Spleen (tissue), 11 donors: ENCODE measurements around the gene CNMD. TPM values are rescaled to one million over a fixed set of nuclear protein-coding genes. Genes with fewer than 3 reads are reported as not detected.
"Not testable (repeated sequence)": the region's sequence is repeated elsewhere in the genome, so short reads cannot be mapped to it uniquely, and the experiment has no call there.

ENCODE experiments used
- DNase-seq: peaks from one replicate; pipeline ENCODE4 v3.0.0-alpha.2; 2020
- H3K27ac ChIP-seq, 8 donors: fragments of 200-600 bp; sonication (generic) in 7 of 8; 1 replicate in 4 of 8; 2 replicates in 4 of 8; pipeline versions ENCODE4 v1.5.0 to v1.8.0; 2016 to 2021; ENCODE audit warnings: inconsistent platforms in 4 of 8, mild to moderate bottlenecking in 4 of 8, moderate library complexity in 1 of 8
- H3K27me3 ChIP-seq, 7 donors: fragments of 200-600 bp; sonication (generic) in 6 of 7; replicated peaks in 1 of 7; 1 replicate in 4 of 7; 2 replicates in 3 of 7; pipeline versions ENCODE4 v1.5.0 to v1.8.0; 2016 to 2021; ENCODE audit warnings: inconsistent platforms in 3 of 7, mild to moderate bottlenecking in 1 of 7
- H3K36me3 ChIP-seq, 6 donors: fragments of 200-600 bp; sonication (generic) in 5 of 6; 1 replicate in 4 of 6; 2 replicates in 2 of 6; pipeline versions ENCODE4 v1.5.0 to v1.8.0; 2016 to 2021; ENCODE audit warnings: inconsistent platforms in 2 of 6
- H3K4me1 ChIP-seq, 6 donors: fragments of 200-600 bp; sonication (generic) in 5 of 6; 1 replicate in 3 of 6; 2 replicates in 3 of 6; pipeline versions ENCODE4 v1.5.0 to v1.8.0; 2016 to 2021; ENCODE audit warnings: inconsistent platforms in 3 of 6
- H3K4me3 ChIP-seq, 8 donors: fragments of 200-600 bp; sonication (generic) in 7 of 8; 1 replicate in 4 of 8; 2 replicates in 4 of 8; pipeline versions ENCODE4 v1.5.0 to v1.8.0; 2016 to 2021; ENCODE audit warnings: inconsistent platforms in 4 of 8, mild to moderate bottlenecking in 4 of 8, moderate library complexity in 2 of 8
- H3K9me3 ChIP-seq, 8 donors: fragments of 200-600 bp; sonication (generic) in 7 of 8; 1 replicate in 4 of 8; 2 replicates in 4 of 8; pipeline versions ENCODE4 v1.5.0 to v1.8.0; 2016 to 2021; ENCODE audit warnings: inconsistent platforms in 4 of 8
- CTCF ChIP-seq, 11 experiments: fragments of 200-600 bp in 7 of 11; fragments of 450-650 bp in 4 of 11; sonication (generic) in 4 of 11; IDR thresholded peaks in 8 of 11; conservative IDR thresholded peaks in 3 of 11; 1 replicate in 7 of 11; 2 replicates in 4 of 11; pipeline versions ENCODE4 v1.4.0 to v1.8.0; 2016 to 2021; ENCODE audit warnings: antibody characterized with exemption in 11 of 11, inconsistent platforms in 4 of 11, mild to moderate bottlenecking in 1 of 11
- POLR2A ChIP-seq, 3 donors: fragments of 450-650 bp; IDR thresholded peaks; one replicate each; pipeline ENCODE4 v1.5.1; 2017; ENCODE audit warnings: antibody characterized with exemption in 3 of 3, mild to moderate bottlenecking in 1 of 3
- POLR2AphosphoS5 ChIP-seq, 3 donors: sonication (generic); formaldehyde crosslinking; IDR thresholded peaks; one replicate each; pipeline ENCODE4 v1.5.1; 2017; ENCODE audit warnings: antibody characterized with exemption in 3 of 3
- WGBS, 5 donors: extraction: QIAGEN DNeasy Blood & Tissue Kit in 3 of 5; methylation state at CpG; one replicate each; pipeline versions ENCODE4 v1.1.5 to v1.1.7; 2013 to 2018; 5-methylcytosine and 5-hydroxymethylcytosine counted together
- intact Hi-C: fragments of 100-400 bp; cut with DNase I; formaldehyde crosslinking; loops from one replicate; pipeline ENCODE4 v1.15.0; 2023; ENCODE audit warnings: low total_unique reads
- polyA plus RNA-seq, 3 donors: library from polyadenylated mRNA; stranded (reverse); fragments of 200-250 nt; gene quantifications; one replicate each; pipeline ENCODE4 v1.2.1, GENCODE V29; 2013
- total RNA-seq, 7 donors: library from RNA; depleted of rRNA in 3 of 7; stranded (reverse); fragments of >200 nt in 3 of 7; fragmentation: NEBNext Ultra II Directional in 4 of 7; extraction: Animal tissue kit (Norgen Biotek cat#: 25700) in 4 of 7; gene quantifications; one replicate each; pipeline versions ENCODE4 v1.1.0 to v1.2.1, GENCODE V29; 2016 to 2021
- donor health status: healthy with polysubstance abuse.
- donor health status: DM: no; HTN: no; CAD: no; lungs with moderate emphysema.
- donor health status: DM: no; HTN: no; CAD: no.
- donor health status: Bipolar disorder and iron deficiency.
- donor health status: healthy.
- donor health status: DM: no; HTN: no; CAD: no.
- donor health status: DM: yes; HTN: yes; CAD: no.

CNMD gene
- total and polyA plus RNA-seq, 10 donors: 0.19 TPM; not detected in 9

- peaks cover 0 to 15% (median 2%) of the 10 kb centered on the region in 6 donors for H3K4me1 ChIP-seq
- H3K9me3 ChIP-seq: peaks cover 0 to 20% (median 16%) of the 10 kb centered on the region in 8 donors
- H3K27me3 ChIP-seq: no peaks in the 10 kb centered on the region
- no peak overlapping the region for H3K4me3 ChIP-seq
- H3K27ac ChIP-seq: no peak overlapping the region
- TF ChIP-seq POLR2A (IDR thresholded peaks at IDR 0.05) (no peak), CTCF (IDR thresholded peaks at IDR 0.05 in 8 of 11, conservative IDR thresholded peaks at IDR 0.05 in 3 of 11) (no peak), POLR2AphosphoS5 (IDR thresholded peaks at IDR 0.05) (peak in 1 of 3 donors; percentile 45)
- no peak for DNase-seq
- no peaks in the 10 kb centered on the region for H3K36me3 ChIP-seq
- WGBS, 5 donors: 16 to 28% (median 23%) methylated on average over 3 of the region's 3 CpGs
- intact Hi-C loops: no loop called here
Observed at GRCh38 chr13:52713894-52714293, 25.7 kb downstream of the CNMD start.

- H3K4me3 ChIP-seq: no peak overlapping the region
- no peak for DNase-seq
- H3K27ac ChIP-seq: no peak overlapping the region
- H3K36me3 ChIP-seq: no peaks in the 10 kb centered on the region
- peaks cover 0 to 9% (median 3%) of the 10 kb centered on the region in 8 donors for H3K9me3 ChIP-seq
- 82 to 88% (median 86%) methylated on average over 3 of the region's 3 CpGs for WGBS, 5 donors
- H3K4me1 ChIP-seq: peaks cover 0 to 15% (median 2%) of the 10 kb centered on the region in 6 donors
- TF ChIP-seq POLR2AphosphoS5 (IDR thresholded peaks at IDR 0.05) (no peak), POLR2A (IDR thresholded peaks at IDR 0.05) (no peak), CTCF (IDR thresholded peaks at IDR 0.05 in 8 of 11, conservative IDR thresholded peaks at IDR 0.05 in 3 of 11) (no peak)
- H3K27me3 ChIP-seq: no peaks in the 10 kb centered on the region
- intact Hi-C loops: no loop called here
Observed at GRCh38 chr13:52712385-52712784, 27.2 kb downstream of the CNMD start.

- no peak for DNase-seq
- Histone ChIP-seq H3K36me3 (no peaks in the 10 kb centered on the region), H3K9me3 (peaks cover 0 to 1% (median 0%) of the 10 kb centered on the region in 8 donors), H3K27me3 (no peaks in the 10 kb centered on the region), H3K27ac (no peak overlapping the region), H3K4me3 (no peak overlapping the region), H3K4me1 (peaks cover 0 to 15% (median 2%) of the 10 kb centered on the region in 6 donors)
- no peak for TF ChIP-seq POLR2A (IDR thresholded peaks at IDR 0.05)
- no peak for TF ChIP-seq POLR2AphosphoS5 (IDR thresholded peaks at IDR 0.05)
- intact Hi-C loops: no loop called here
- 86 to 90% (median 88%) methylated on average over 3 of the region's 3 CpGs for WGBS, 5 donors
Observed at GRCh38 chr13:52711286-52711685, 28.3 kb downstream of the CNMD start.

- H3K9me3 ChIP-seq, H3K27ac ChIP-seq, H3K4me1 ChIP-seq, intact Hi-C loops, H3K36me3 ChIP-seq, H3K27me3 ChIP-seq, DNase-seq, H3K4me3 ChIP-seq: not testable (repeated sequence)
- 88 to 92% (median 89%) methylated on average over 12 of the region's 12 CpGs for WGBS, 5 donors
Observed at GRCh38 chr13:52708266-52708665, 31.4 kb downstream of the CNMD start.

- intact Hi-C loops: no loop called here
- DNase-seq: no peak
- WGBS, 5 donors: 70 to 90% (median 87%) methylated on average over 1 of the region's 1 CpG
- H3K4me3 ChIP-seq: no peak overlapping the region
- H3K36me3 ChIP-seq: no peaks in the 10 kb centered on the region
- H3K27ac ChIP-seq: no peak overlapping the region
- no peak for TF ChIP-seq POLR2AphosphoS5 (IDR thresholded peaks at IDR 0.05)
- TF ChIP-seq CTCF (IDR thresholded peaks at IDR 0.05 in 8 of 11, conservative IDR thresholded peaks at IDR 0.05 in 3 of 11): no peak
- no peak for TF ChIP-seq POLR2A (IDR thresholded peaks at IDR 0.05)
- no peaks in the 10 kb centered on the region for H3K27me3 ChIP-seq
- H3K4me1 ChIP-seq: peaks cover 0 to 3% (median 0%) of the 10 kb centered on the region in 6 donors
- H3K9me3 ChIP-seq: no peaks in the 10 kb centered on the region
Observed at GRCh38 chr13:52707375-52707774, 32.2 kb downstream of the CNMD start.
